H7 (cell line): ENCODE results near the gene CRACDL. TPM values are rescaled to one million over a fixed set of nuclear protein-coding genes. Genes with fewer than 3 reads are reported as not detected.
A peak's percentile ranks its signal among the peaks of the same experiment; 100 is the strongest.

Source experiments
- DNase-seq: peaks from one replicate; pipeline ENCODE4 v3.0.0; 2012
- H3K27me3 ChIP-seq: 2 replicates; pipeline ENCODE4 v1.6.0; 2011; ENCODE audit warnings: mild to moderate bottlenecking, low read length; ENCODE audit not compliant: control insufficient read depth, insufficient read depth
- H3K36me3 ChIP-seq: replicated peaks from 2 replicates; pipeline ENCODE4 v1.5.1; 2011; ENCODE audit warnings: low read length; ENCODE audit not compliant: control insufficient read depth, insufficient read depth
- H3K4me3 ChIP-seq: 2 replicates; pipeline ENCODE4 v1.5.1; 2011; ENCODE audit warnings: low read depth, mild to moderate bottlenecking, control low read depth, low read length, moderate library complexity; ENCODE audit not compliant: insufficient read depth
- total RNA-seq: library from RNA; depleted of rRNA; stranded (reverse); fragments of >200 nt; shearing (Covaris generic); gene quantifications from 2 replicates; pipeline ENCODE4 v1.2.3, GENCODE V29; 2014

The CRACDL gene
- total RNA-seq, 1 experiment from 2014 or later: 0.24 TPM

- no peak overlapping the region for H3K4me3 ChIP-seq
- H3K36me3 ChIP-seq: no peaks in the 10 kb centered on the region
- H3K27me3 ChIP-seq: no peaks in the 10 kb centered on the region
- DNase-seq: no peak
Measured at GRCh38 chr2:98777076-98777475, 158.9 kb downstream of the CRACDL start.

- no peaks in the 10 kb centered on the region for H3K27me3 ChIP-seq
- no peaks in the 10 kb centered on the region for H3K36me3 ChIP-seq
- no peak overlapping the region for H3K4me3 ChIP-seq
- DNase-seq: no peak
Measured at GRCh38 chr2:98776136-98776535, 159.9 kb downstream of the CRACDL start.

- DNase-seq: no peak
- no peaks in the 10 kb centered on the region for H3K36me3 ChIP-seq
- no peak overlapping the region for H3K4me3 ChIP-seq
- no peaks in the 10 kb centered on the region for H3K27me3 ChIP-seq
Measured at GRCh38 chr2:98775146-98775986, 160.7 kb downstream of the CRACDL start.

GRCh38 chr2:98773907-98774306, 162.1 kb downstream of the CRACDL start:
- H3K4me3 ChIP-seq: no peak overlapping the region
- no peaks in the 10 kb centered on the region for H3K36me3 ChIP-seq
- no peaks in the 10 kb centered on the region for H3K27me3 ChIP-seq
- peak; percentile 73 for DNase-seq

- no peaks in the 10 kb centered on the region for H3K36me3 ChIP-seq
- H3K27me3 ChIP-seq: no peaks in the 10 kb centered on the region
- no peak for DNase-seq
- no peak overlapping the region for H3K4me3 ChIP-seq
Measured at GRCh38 chr2:98773169-98773568, 162.9 kb downstream of the CRACDL start.

GRCh38 chr2:98772536-98772935, 163.5 kb downstream of the CRACDL start:
- H3K27me3 ChIP-seq: no peaks in the 10 kb centered on the region
- no peak for DNase-seq
- H3K4me3 ChIP-seq: no peak overlapping the region
- H3K36me3 ChIP-seq: no peaks in the 10 kb centered on the region

GRCh38 chr2:98771721-98772524, 164.1 kb downstream of the CRACDL start:
- no peaks in the 10 kb centered on the region for H3K27me3 ChIP-seq

GRCh38 chr2:98771264-98771663, 164.8 kb downstream of the CRACDL start:
- peak; percentile 51 for DNase-seq
- Histone ChIP-seq H3K36me3 (no peaks in the 10 kb centered on the region), H3K27me3 (no peaks in the 10 kb centered on the region), H3K4me3 (no peak overlapping the region)

More at GRCh38 chr2:98771721-98772524, 164.1 kb downstream of the CRACDL start:
- no peak for DNase-seq
- Histone ChIP-seq H3K36me3 (no peaks in the 10 kb centered on the region), H3K4me3 (no peak overlapping the region)

GRCh38 chr2:98769784-98770183, 166.2 kb downstream of the CRACDL start:
- peak; percentile 59 for DNase-seq

GRCh38 chr2:98769114-98769476, 166.9 kb downstream of the CRACDL start:
- no peak for DNase-seq
- Histone ChIP-seq H3K36me3 (no peaks in the 10 kb centered on the region), H3K4me3 (no peak overlapping the region), H3K27me3 (no peaks in the 10 kb centered on the region)

More at GRCh38 chr2:98769784-98770183, 166.2 kb downstream of the CRACDL start:
- Histone ChIP-seq H3K4me3 (no peak overlapping the region), H3K36me3 (no peaks in the 10 kb centered on the region), H3K27me3 (no peaks in the 10 kb centered on the region)

- Histone ChIP-seq H3K4me3 (no peak overlapping the region), H3K36me3 (no peaks in the 10 kb centered on the region), H3K27me3 (no peaks in the 10 kb centered on the region)
- DNase-seq: no peak
Measured at GRCh38 chr2:98768384-98769113, 167.5 kb downstream of the CRACDL start.

- Histone ChIP-seq H3K36me3 (no peaks in the 10 kb centered on the region), H3K4me3 (no peak overlapping the region), H3K27me3 (no peaks in the 10 kb centered on the region)
- DNase-seq: no peak
Measured at GRCh38 chr2:98764499-98764898, 171.5 kb downstream of the CRACDL start.

GRCh38 chr2:98763209-98763951, 172.6 kb downstream of the CRACDL start:
- H3K36me3 ChIP-seq: no peaks in the 10 kb centered on the region
- DNase-seq: no peak
- H3K27me3 ChIP-seq: no peaks in the 10 kb centered on the region
- no peak overlapping the region for H3K4me3 ChIP-seq

- no peak for DNase-seq
- Histone ChIP-seq H3K4me3 (no peak overlapping the region), H3K36me3 (no peaks in the 10 kb centered on the region), H3K27me3 (no peaks in the 10 kb centered on the region)
Measured at GRCh38 chr2:98761909-98762308, 174.1 kb downstream of the CRACDL start.
